ENCODE measurements around the gene TRAPPC6A. TPM values are rescaled to one million over a fixed set of nuclear protein-coding genes. Genes with fewer than 3 reads are reported as not detected.

Gene TRAPPC6A
- total RNA-seq, 1 experiment from 2014 or later = 59.9 TPM

- no peak overlapping the region for H3K27ac Mint-ChIP-seq
Measured at GRCh38 chr19:45182758-45183157, 4.7 kb upstream of the TRAPPC6A start.

More at GRCh38 chr19:45182758-45183157, 4.7 kb upstream of the TRAPPC6A start:
- Histone ChIP-seq H2BK12ac (ENCODE audit: insufficient read length, low read depth, low read length) (no peak overlapping the region), H3K4me1 (ENCODE audit: insufficient read depth, low read length) (no peaks in the 10 kb centered on the region), H3K79me2 (ENCODE audit: insufficient read depth, low read length) (no peaks in the 10 kb centered on the region), H2AK5ac (ENCODE audit: insufficient read length, low read length) (no peak overlapping the region), H4K8ac (replicated peaks; ENCODE audit: insufficient read length, low read depth, low read length) (no peak overlapping the region), H3K9me3 (ENCODE audit: control insufficient read depth, low read depth, low read length) (no peaks in the 10 kb centered on the region), H3K4me2 (ENCODE audit: insufficient read depth, insufficient read length, low read length) (no peak overlapping the region), H3K9ac (ENCODE audit: extremely low read depth, insufficient read length, low read length) (no peak overlapping the region), H3K23ac (ENCODE audit: insufficient read length, low read depth, low read length) (no peak overlapping the region), H3K27me3 (ENCODE audit: insufficient read depth, low read length) (no peaks in the 10 kb centered on the region), H3K18ac (ENCODE audit: insufficient read length, low read depth, low read length) (no peak overlapping the region), H4K20me1 (ENCODE audit: control insufficient read depth, insufficient read depth, insufficient read length) (no peaks in the 10 kb centered on the region), H4K5ac (ENCODE audit: insufficient read length, low read depth, low read length) (no peak overlapping the region), H3K79me1 (ENCODE audit: insufficient read depth, low read depth, low read length, poor library complexity, severe bottlenecking) (no peaks in the 10 kb centered on the region), H2BK20ac (ENCODE audit: low read depth, low read length, poor library complexity, severe bottlenecking) (no peak overlapping the region), H3K27ac (ENCODE audit: insufficient read length, low read depth, low read length) (no peak overlapping the region), H3K4ac (ENCODE audit: low read depth, low read length) (no peak overlapping the region), H3K23me2 (ENCODE audit: insufficient read length, low read depth, low read length, poor library complexity, severe bottlenecking) (peaks cover 9% of the 10 kb centered on the region), H2AFZ (ENCODE audit: low read length) (no peak overlapping the region), H2BK5ac (ENCODE audit: insufficient read length, low read length) (no peak overlapping the region), H3T11ph (ENCODE audit: low read length) (no peak overlapping the region), H3K14ac (ENCODE audit: insufficient read depth, low read length) (no peak overlapping the region), H4K91ac (ENCODE audit: insufficient read length, low read depth, low read length) (no peak overlapping the region), H3K56ac (ENCODE audit: insufficient read length, low read depth, low read length) (no peak overlapping the region), H2BK15ac (ENCODE audit: low read depth, low read length) (no peak overlapping the region), H2BK120ac (ENCODE audit: low read depth, low read length, poor library complexity, severe bottlenecking) (no peak overlapping the region)
- peaks cover 2 to 13% of the 10 kb centered on the region in 2 experiments; a peak in 2 of 4 replicates for H3K4me1 Mint-ChIP-seq
- H3K4me3 Mint-ChIP-seq = no peak overlapping the region
- WGBS (ENCODE audit: extremely low coverage, insufficient read length, low lambda C conversion rate) = no CpG with 5 or more reads among the region's 4 CpGs
- peaks cover 17% of the 10 kb centered on the region for H3K27me3 Mint-ChIP-seq (ENCODE audit: low read depth)
- TF ChIP-seq CTCF (conservative IDR thresholded peaks at IDR 0.05) = no peak
- peaks cover 0 to 4% (median 2%) of the 10 kb centered on the region in 3 experiments; a peak in 2 of 7 replicates for H3K36me3 Mint-ChIP-seq (ENCODE audit: insufficient read depth in 1 of 3, low read depth in 3 of 3)
- no peak for DNase-seq
- no peaks in the 10 kb centered on the region for H3K9me3 Mint-ChIP-seq

Measured in H9 (cell line).